Astrocyte of the cerebellum (primary cell): Measurements from ENCODE around the gene GRID2.

Experiments
- DNase-seq: peaks from one replicate; pipeline ENCODE4 v3.0.0-alpha.2; 2011; ENCODE audit warnings: low read depth
- H3K4me3 ChIP-seq: 2 replicates; pipeline ENCODE4 v1.5.1; 2011; ENCODE audit warnings: mild to moderate bottlenecking, low read depth, low read length, moderate library complexity
- in situ Hi-C: cut with HindIII; loops from 2 replicates; pipeline ENCODE4 v1.10.0; 2017; ENCODE audit warnings: low sequenced_read_pairs
- TF ChIP-seq, protein P1 (sequence below): IDR thresholded peaks from 2 replicates; pipeline ENCODE4 v1.5.1; 2012; ENCODE audit warnings: low read length, low read depth, moderate library complexity, mild to moderate bottlenecking; ENCODE audit errors: missing control alignments

Gene GRID2

DNA sequence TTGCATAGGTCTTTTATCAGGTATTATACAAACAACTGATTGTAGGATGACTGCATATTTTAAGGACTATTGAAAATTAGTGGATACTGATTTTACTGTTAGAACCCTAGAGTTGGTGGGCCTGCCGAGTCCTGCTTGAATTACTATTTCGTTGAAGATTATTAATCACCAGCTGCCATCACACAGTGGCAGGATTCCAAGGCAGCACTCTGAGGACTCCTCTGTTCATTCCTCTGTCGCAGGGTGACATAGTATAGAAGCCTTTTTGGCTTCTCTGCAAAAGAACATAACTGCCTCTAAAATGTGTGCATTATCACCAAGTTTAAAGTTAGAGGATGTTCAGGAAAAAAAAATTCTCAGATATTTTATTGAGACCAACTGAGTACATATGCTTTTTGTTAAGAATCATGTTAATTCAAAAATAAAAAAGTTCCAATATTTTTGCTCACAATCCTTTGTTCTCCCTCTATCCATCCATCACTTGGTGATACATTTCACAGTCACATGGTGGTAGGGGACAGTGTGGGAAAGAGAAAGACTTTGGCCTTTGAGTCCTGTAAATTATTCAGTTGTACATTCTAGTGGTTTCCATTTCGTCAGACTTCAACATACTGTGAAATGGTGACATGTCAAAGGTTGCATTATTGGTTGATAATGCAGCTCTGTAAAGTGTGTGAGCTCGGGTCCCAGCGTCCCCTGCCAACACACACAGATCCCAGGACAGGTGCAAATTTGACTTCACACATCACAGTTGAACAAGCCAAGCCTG is 332.5 kb downstream of the GRID2 start:
- DNase-seq, result no peak
- TF ChIP-seq, protein P1, sequence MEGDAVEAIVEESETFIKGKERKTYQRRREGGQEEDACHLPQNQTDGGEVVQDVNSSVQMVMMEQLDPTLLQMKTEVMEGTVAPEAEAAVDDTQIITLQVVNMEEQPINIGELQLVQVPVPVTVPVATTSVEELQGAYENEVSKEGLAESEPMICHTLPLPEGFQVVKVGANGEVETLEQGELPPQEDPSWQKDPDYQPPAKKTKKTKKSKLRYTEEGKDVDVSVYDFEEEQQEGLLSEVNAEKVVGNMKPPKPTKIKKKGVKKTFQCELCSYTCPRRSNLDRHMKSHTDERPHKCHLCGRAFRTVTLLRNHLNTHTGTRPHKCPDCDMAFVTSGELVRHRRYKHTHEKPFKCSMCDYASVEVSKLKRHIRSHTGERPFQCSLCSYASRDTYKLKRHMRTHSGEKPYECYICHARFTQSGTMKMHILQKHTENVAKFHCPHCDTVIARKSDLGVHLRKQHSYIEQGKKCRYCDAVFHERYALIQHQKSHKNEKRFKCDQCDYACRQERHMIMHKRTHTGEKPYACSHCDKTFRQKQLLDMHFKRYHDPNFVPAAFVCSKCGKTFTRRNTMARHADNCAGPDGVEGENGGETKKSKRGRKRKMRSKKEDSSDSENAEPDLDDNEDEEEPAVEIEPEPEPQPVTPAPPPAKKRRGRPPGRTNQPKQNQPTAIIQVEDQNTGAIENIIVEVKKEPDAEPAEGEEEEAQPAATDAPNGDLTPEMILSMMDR, result no peak
- H3K4me3 ChIP-seq, result no peak overlapping the region
- in situ Hi-C loops, result no loop called here

DNA sequence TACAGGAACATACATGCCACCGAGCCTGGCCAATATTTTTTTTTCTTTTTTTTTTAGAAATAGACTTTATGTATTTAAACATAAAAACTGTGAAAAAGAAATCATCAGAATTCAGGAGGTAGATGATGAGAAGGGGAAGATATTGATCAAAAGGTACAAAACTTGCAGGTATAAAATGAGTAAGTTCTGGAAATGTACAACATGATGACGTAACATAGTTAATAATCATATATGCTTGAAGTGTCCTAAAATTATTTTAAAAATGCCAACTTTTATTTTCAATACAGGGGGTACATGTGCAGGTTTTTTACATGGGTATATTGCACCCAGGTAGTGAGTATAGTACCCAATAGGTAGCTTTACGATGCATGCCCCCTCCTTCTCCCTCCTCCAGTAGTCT is 337.6 kb downstream of the GRID2 start:
- TF ChIP-seq, protein P1, result no peak
- in situ Hi-C loops, result no loop called here
- no peak overlapping the region for H3K4me3 ChIP-seq
- DNase-seq, result no peak

DNA sequence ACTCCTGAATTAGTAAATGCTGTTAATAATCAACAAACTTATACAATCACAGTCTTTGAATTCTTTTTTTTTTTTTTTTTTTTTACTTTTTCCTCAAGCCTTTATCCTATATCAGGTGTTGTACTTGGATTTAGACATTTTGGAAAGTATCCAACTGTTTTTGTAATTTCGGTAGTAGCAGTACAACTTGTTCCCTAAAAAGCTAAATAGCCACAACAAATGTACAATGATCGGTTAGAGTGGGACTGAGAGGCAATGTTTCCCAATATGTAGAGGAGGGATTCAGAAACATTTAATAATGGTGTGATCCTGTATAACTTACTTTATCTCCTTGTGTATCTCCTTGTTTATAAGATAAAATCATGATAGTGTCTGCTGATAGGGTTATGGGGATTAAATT is 343.1 kb downstream of the GRID2 start:
- in situ Hi-C loops, result no loop called here
- TF ChIP-seq, protein P1, result no peak
- H3K4me3 ChIP-seq, result no peak overlapping the region
- no peak for DNase-seq

DNA sequence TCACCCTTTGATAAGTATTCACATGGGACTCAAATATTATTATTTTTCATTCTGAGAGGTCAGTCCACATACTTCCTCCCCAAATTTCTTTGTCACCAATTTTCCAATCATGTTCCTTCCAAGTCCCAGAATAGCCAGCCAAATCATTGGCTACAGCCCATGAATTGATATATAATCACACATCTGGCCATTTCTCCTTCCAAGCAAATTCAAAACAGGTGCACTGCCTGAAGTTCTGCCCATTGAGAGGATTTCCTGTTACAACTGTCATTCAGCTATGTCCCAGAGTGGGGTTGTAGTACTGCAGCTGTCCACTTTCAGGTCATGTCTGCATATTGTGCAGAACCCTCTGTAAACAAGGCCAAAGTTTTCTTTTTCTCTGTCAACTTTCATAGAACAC is 347.8 kb downstream of the GRID2 start:
- no peak for DNase-seq
- TF ChIP-seq, protein P1, result no peak
- no peak overlapping the region for H3K4me3 ChIP-seq
- in situ Hi-C loops, result no loop called here

DNA sequence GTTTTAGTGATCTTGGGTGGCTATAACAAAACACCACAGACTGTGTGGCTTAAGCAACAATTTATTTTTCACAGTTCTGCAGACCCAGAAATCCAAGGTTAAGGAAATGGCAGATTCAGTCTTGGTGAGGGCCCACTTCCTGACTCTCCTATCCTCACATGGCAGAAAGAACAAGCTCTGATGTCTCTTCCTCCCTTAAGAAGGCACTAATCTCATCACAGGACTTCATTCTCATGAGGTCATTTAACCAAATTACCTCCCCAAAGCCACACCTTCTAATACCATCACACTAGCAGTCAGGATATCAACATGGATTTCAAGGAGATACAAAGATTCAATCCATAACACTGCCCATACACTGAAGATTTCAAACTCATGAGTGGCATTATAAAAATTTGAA is 350.3 kb downstream of the GRID2 start:
- TF ChIP-seq, protein P1, result no peak
- H3K4me3 ChIP-seq, result no peak overlapping the region
- DNase-seq, result no peak
- in situ Hi-C loops, result no loop called here

DNA sequence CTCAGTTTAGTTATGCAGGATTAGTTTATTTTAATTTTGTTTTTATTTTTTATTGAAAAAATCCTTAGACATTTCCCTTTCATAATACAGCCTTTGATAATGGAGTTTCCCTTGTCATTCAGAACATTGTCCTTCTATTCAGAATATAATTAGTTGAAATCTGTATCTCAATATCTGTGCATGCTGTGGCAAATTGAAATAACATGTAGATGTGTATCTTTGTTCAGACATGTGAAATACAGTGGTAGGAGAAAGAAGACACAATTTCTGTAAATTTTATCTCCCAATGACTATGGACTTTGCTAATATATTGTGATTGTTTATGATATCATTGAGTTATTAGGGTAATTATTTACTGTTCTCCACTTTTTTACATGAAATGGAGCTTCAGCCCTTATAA is 353.9 kb downstream of the GRID2 start:
- TF ChIP-seq, protein P1, result no peak
- no peak for DNase-seq

More for the DNA sequence above, 353.9 kb downstream of the GRID2 start:
- H3K4me3 ChIP-seq, result no peak overlapping the region
- in situ Hi-C loops, result no loop called here
